Liver (tissue), 9 donors: ENCODE measurements around the gene KCNT1. TPM values are rescaled to one million over a fixed set of nuclear protein-coding genes. Genes with fewer than 3 reads are reported as not detected.

ENCODE experiments used
- DNase-seq: peaks from one replicate; pipeline ENCODE4 v3.0.0-alpha.2; 2017; ENCODE audit warnings: low spot score
- H3K27ac ChIP-seq, 2 donors: one replicate each; pipeline ENCODE4 v1.7.0; 2013; ENCODE audit warnings: inconsistent platforms in 2 of 2, low read length in 2 of 2, control low read depth in 1 of 2, low read depth in 1 of 2, mild to moderate bottlenecking in 1 of 2
- H3K27me3 ChIP-seq, 4 donors: one replicate each; pipeline versions ENCODE4 v1.6.1 to v1.7.0; 2013; ENCODE audit warnings: low read length in 3 of 4, inconsistent platforms in 1 of 4, mild to moderate bottlenecking in 1 of 4, moderate library complexity in 1 of 4; ENCODE audit not compliant: control insufficient read depth in 4 of 4, insufficient read depth in 4 of 4
- H3K36me3 ChIP-seq, 4 donors: one replicate each; pipeline versions ENCODE4 v1.6.1 to v1.7.0; 2013; ENCODE audit warnings: low read length in 3 of 4, mild to moderate bottlenecking in 3 of 4, low read depth in 1 of 4, moderate library complexity in 1 of 4; ENCODE audit not compliant: control insufficient read depth in 4 of 4, insufficient read depth in 3 of 4
- H3K4me1 ChIP-seq, 4 donors: one replicate each; pipeline versions ENCODE4 v1.6.1 to v1.7.0; 2013; ENCODE audit warnings: low read length in 3 of 4, mild to moderate bottlenecking in 3 of 4, moderate library complexity in 1 of 4; ENCODE audit not compliant: control insufficient read depth in 4 of 4, insufficient read depth in 4 of 4
- H3K4me3 ChIP-seq, 3 donors: one replicate each; pipeline versions ENCODE4 v1.6.1 to v1.7.0; 2013; ENCODE audit warnings: low read length in 3 of 3, control low read depth in 1 of 3, low read depth in 1 of 3, mild to moderate bottlenecking in 1 of 3
- H3K9ac ChIP-seq, 2 donors: one replicate each; pipeline ENCODE4 v1.7.0; 2013; ENCODE audit warnings: low read length in 2 of 2, mild to moderate bottlenecking in 2 of 2, moderate library complexity in 2 of 2, control low read depth in 1 of 2, low read depth in 1 of 2
- H3K9me3 ChIP-seq, 4 donors: one replicate each; pipeline versions ENCODE4 v1.6.1 to v1.7.0; 2013; ENCODE audit warnings: low read length in 3 of 4; ENCODE audit not compliant: control insufficient read depth in 4 of 4
- ATF3 ChIP-seq: IDR thresholded peaks from 2 replicates; pipeline ENCODE4 v1.6.1; 2016; ENCODE audit warnings: antibody characterized with exemption
- CTCF ChIP-seq: fragments of 150-350 bp; IDR thresholded peaks from 2 replicates; pipeline ENCODE4 v1.5.1; 2017; ENCODE audit warnings: improper control_type of control experiment, low read depth, low read length; ENCODE audit not compliant: missing input control
- EGR1 ChIP-seq, 2 donors: IDR thresholded peaks; 2 replicates each; pipeline ENCODE4 v1.6.1; 2016 to 2018; ENCODE audit warnings: antibody characterized with exemption in 2 of 2, low read depth in 2 of 2
- FOXA1 ChIP-seq: IDR thresholded peaks from 2 replicates; pipeline ENCODE4 v1.6.1; 2016; ENCODE audit warnings: antibody characterized with exemption
- FOXA2 ChIP-seq: IDR thresholded peaks from 2 replicates; pipeline ENCODE4 v1.6.1; 2016; ENCODE audit warnings: antibody characterized with exemption
- HNF4A ChIP-seq, 2 donors: conservative IDR thresholded peaks; 2 replicates each; pipeline ENCODE4 v1.6.1; 2016; ENCODE audit warnings: antibody characterized with exemption in 2 of 2, mild to moderate bottlenecking in 2 of 2
- MAX ChIP-seq: IDR thresholded peaks from 2 replicates; pipeline ENCODE4 v1.6.1; 2016; ENCODE audit warnings: antibody characterized with exemption
- NR2F2 ChIP-seq: IDR thresholded peaks from 2 replicates; pipeline ENCODE4 v1.6.1; 2016; ENCODE audit warnings: antibody characterized with exemption
- REST ChIP-seq: IDR thresholded peaks from 2 replicates; pipeline ENCODE4 v1.6.1; 2016; ENCODE audit warnings: antibody characterized with exemption, mild to moderate bottlenecking
- SP1 ChIP-seq: IDR thresholded peaks from 2 replicates; pipeline ENCODE4 v1.6.1; 2018; ENCODE audit warnings: antibody characterized with exemption, mild to moderate bottlenecking
- ZBTB33 ChIP-seq: IDR thresholded peaks from 2 replicates; pipeline ENCODE4 v1.6.1; 2016; ENCODE audit warnings: antibody characterized with exemption
- WGBS: extraction: QIAGEN DNeasy Blood & Tissue Kit; methylation state at CpG from one replicate; pipeline ENCODE4 v1.1.7; 2013; 5-methylcytosine and 5-hydroxymethylcytosine counted together
- polyA plus RNA-seq, 2 donors: library from polyadenylated mRNA; stranded (reverse) in 1 of 2; unstranded in 1 of 2; fragments of 200-250 nt in 1 of 2; fragments of >200 nt in 1 of 2; fragmentation: Nextera tagmentation in 1 of 2; extraction: Ambion mirVana in 1 of 2; gene quantifications; one replicate each; pipeline versions ENCODE4 v1.2.1 to v1.2.3, GENCODE V29; 2013 to 2015
- total RNA-seq, 2 donors: library from RNA; depleted of rRNA; stranded (reverse); fragments of >200 nt; gene quantifications; one replicate each; pipeline ENCODE4 v1.2.3, GENCODE V29; 2014
- donor health status: healthy.
- donor health status: healthy.
- donor health status: healthy.
- donor health status: healthy.
- donor health status: healthy.

Gene KCNT1
- total and polyA plus RNA-seq, 4 donors: 0.08 TPM; not detected in 2

GRCh38 chr9:135758870-135759269, 56.9 kb downstream of the KCNT1 start:
- no peak for DNase-seq
- Histone ChIP-seq H3K4me3 (no peak overlapping the region), H3K9me3 (peaks cover 0 to 3% (median under 1%) of the 10 kb centered on the region in 4 donors), H3K9ac (no peak overlapping the region), H3K27me3 (no peaks in the 10 kb centered on the region), H3K27ac (no peak overlapping the region), H3K4me1 (no peaks in the 10 kb centered on the region), H3K36me3 (no peaks in the 10 kb centered on the region)
- 85% methylated on average over 10 of the region's 10 CpGs for WGBS
- no peak for TF ChIP-seq ZBTB33

GRCh38 chr9:135759676-135760300, 57.8 kb downstream of the KCNT1 start:
- H3K36me3 ChIP-seq: no peaks in the 10 kb centered on the region
- no peak overlapping the region for H3K4me3 ChIP-seq
- WGBS: 85% methylated on average over 24 of the region's 24 CpGs
- H3K9me3 ChIP-seq: peaks cover 0 to 3% (median under 1%) of the 10 kb centered on the region in 4 donors
- no peak overlapping the region for H3K9ac ChIP-seq
- no peaks in the 10 kb centered on the region for H3K27me3 ChIP-seq
- H3K4me1 ChIP-seq: no peaks in the 10 kb centered on the region
- DNase-seq: no peak
- TF ChIP-seq ZBTB33: no peak
- no peak for TF ChIP-seq ATF3
- no peak for TF ChIP-seq EGR1 (IDR thresholded peaks at IDR 0.05; ENCODE audit: low read depth in 2 of 2)
- no peak for TF ChIP-seq SP1
- TF ChIP-seq CTCF: no peak
- TF ChIP-seq MAX: no peak
- no peak for TF ChIP-seq REST
- TF ChIP-seq HNF4A (conservative IDR thresholded peaks at IDR 0.05): no peak
- TF ChIP-seq FOXA1: no peak
- TF ChIP-seq NR2F2: no peak
- no peak for TF ChIP-seq FOXA2
- H3K27ac ChIP-seq: no peak overlapping the region
